HG02678 (cell line): ENCODE results near the gene KLHL25.
"Not testable (repeated sequence)": the region's sequence is repeated elsewhere in the genome, so short reads cannot be mapped to it uniquely, and the experiment has no call there.

Source experiments
- ATAC-seq: cut with Tn5 transposase; IDR thresholded peaks from one replicate; pipeline ENCODE4 v1.9.1; 2021; ENCODE audit warnings: mild to moderate bottlenecking, moderate library complexity; ENCODE audit not compliant: unreplicated experiment

KLHL25 gene

GRCh38 chr15:85804481-85805170, 9.9 kb upstream of the KLHL25 start:
- ATAC-seq: no peak

- ATAC-seq: not testable (repeated sequence)
Observed at GRCh38 chr15:85802617-85803016, 7.9 kb upstream of the KLHL25 start.

GRCh38 chr15:85800478-85801123, 5.9 kb upstream of the KLHL25 start:
- ATAC-seq: no peak

- ATAC-seq: not testable (repeated sequence)
Observed at GRCh38 chr15:85796371-85796770, 1.6 kb upstream of the KLHL25 start.

- no peak for ATAC-seq
Observed at GRCh38 chr15:85795337-85796305, 896 bp upstream of the KLHL25 start.

- peak; percentile 36 for ATAC-seq
Observed at GRCh38 chr15:85793641-85794597, 806 bp downstream of the KLHL25 start.

GRCh38 chr15:85792912-85793590, 1.7 kb downstream of the KLHL25 start:
- ATAC-seq: no peak

- no peak for ATAC-seq
Observed at GRCh38 chr15:85792102-85792731, 2.5 kb downstream of the KLHL25 start.

- no peak for ATAC-seq
Observed at GRCh38 chr15:85789496-85789875, 5.2 kb downstream of the KLHL25 start.

- ATAC-seq: no peak
Observed at GRCh38 chr15:85788771-85789495, 5.8 kb downstream of the KLHL25 start.

- ATAC-seq: no peak
Observed at GRCh38 chr15:85786781-85787114, 8.0 kb downstream of the KLHL25 start.

- ATAC-seq: peak; percentile 18
Observed at GRCh38 chr15:85785887-85786780, 8.6 kb downstream of the KLHL25 start.

- no peak for ATAC-seq
Observed at GRCh38 chr15:85782064-85782463, 12.7 kb downstream of the KLHL25 start.

GRCh38 chr15:85781099-85781498, 13.6 kb downstream of the KLHL25 start:
- ATAC-seq: no peak

GRCh38 chr15:85780225-85780985, 14.3 kb downstream of the KLHL25 start:
- no peak for ATAC-seq

GRCh38 chr15:85779249-85779648, 15.5 kb downstream of the KLHL25 start:
- no peak for ATAC-seq
